Astrocyte (in vitro differentiated cells and primary cell): ENCODE data around the gene MATN1. TPM values are rescaled to one million over a fixed set of nuclear protein-coding genes. Genes with fewer than 3 reads are reported as not detected.

ENCODE experiments used
- DNase-seq: peaks from one replicate; pipeline ENCODE4 v3.0.0-alpha.2; 2010; ENCODE audit warnings: low read depth
- FAIRE-seq: peaks from 2 replicates; lab custom pipeline; 2011; peaks lifted over from hg19 to GRCh38; lab: Jason Lieb, UNC
- H2AFZ ChIP-seq: 2 replicates; pipeline ENCODE4 v1.6.0; 2012; ENCODE audit warnings: low read depth, low read length, inconsistent platforms
- H3K27ac ChIP-seq: 2 replicates; pipeline ENCODE4 v1.5.1; 2011; ENCODE audit warnings: low read depth, low read length, inconsistent platforms
- H3K27me3 ChIP-seq: 2 replicates; pipeline ENCODE4 v1.6.0; 2011; ENCODE audit warnings: low read length, inconsistent platforms; ENCODE audit not compliant: insufficient read depth
- H3K36me3 ChIP-seq: 2 replicates; pipeline ENCODE4 v1.5.1; 2011; ENCODE audit warnings: low read length, inconsistent platforms; ENCODE audit not compliant: insufficient read depth
- H3K4me1 ChIP-seq: 2 replicates; pipeline ENCODE4 v1.5.1; 2011; ENCODE audit warnings: low read length, inconsistent platforms; ENCODE audit not compliant: insufficient read depth
- H3K4me2 ChIP-seq: 2 replicates; pipeline ENCODE4 v1.6.0; 2012; ENCODE audit warnings: low read length, inconsistent platforms
- H3K4me3 ChIP-seq: 2 replicates; pipeline ENCODE4 v1.5.1; 2011; ENCODE audit warnings: low read depth, mild to moderate bottlenecking, low read length, inconsistent platforms; ENCODE audit not compliant: insufficient read depth
- H3K79me2 ChIP-seq: 2 replicates; pipeline ENCODE4 v1.6.0; 2012; ENCODE audit warnings: mild to moderate bottlenecking, low read length, inconsistent platforms; ENCODE audit not compliant: insufficient read depth
- H3K9ac ChIP-seq: 2 replicates; pipeline ENCODE4 v1.6.0; 2012; ENCODE audit warnings: mild to moderate bottlenecking, low read length, inconsistent platforms
- H3K9me3 ChIP-seq: 2 replicates; pipeline ENCODE4 v1.5.1; 2012; ENCODE audit warnings: low read depth, mild to moderate bottlenecking, low read length, inconsistent platforms; ENCODE audit not compliant: insufficient read depth
- H4K20me1 ChIP-seq: 2 replicates; pipeline ENCODE4 v1.6.0; 2012; ENCODE audit warnings: low read length, inconsistent platforms; ENCODE audit not compliant: insufficient read depth
- H3K27ac Mint-ChIP-seq: one replicate; pipeline ENCODE4 v1.8.0; 2021; ENCODE audit warnings: mild to moderate bottlenecking, mixed read lengths; ENCODE audit not compliant: unreplicated experiment
- H3K27me3 Mint-ChIP-seq: one replicate; pipeline ENCODE4 v1.8.0; 2021; ENCODE audit warnings: low read depth, mixed read lengths; ENCODE audit not compliant: unreplicated experiment
- H3K36me3 Mint-ChIP-seq: one replicate; pipeline ENCODE4 v1.8.0; 2021; ENCODE audit warnings: low read depth, mixed read lengths; ENCODE audit not compliant: unreplicated experiment
- H3K4me1 Mint-ChIP-seq: one replicate; pipeline ENCODE4 v1.8.0; 2021; ENCODE audit warnings: low read depth, mixed read lengths; ENCODE audit not compliant: unreplicated experiment
- H3K4me3 Mint-ChIP-seq: one replicate; pipeline ENCODE4 v1.8.0; 2021; ENCODE audit warnings: mild to moderate bottlenecking, moderate library complexity, mixed read lengths; ENCODE audit not compliant: unreplicated experiment
- H3K9me3 Mint-ChIP-seq: one replicate; pipeline ENCODE4 v1.8.0; 2021; ENCODE audit warnings: mild to moderate bottlenecking, mixed read lengths; ENCODE audit not compliant: unreplicated experiment
- EZH2 ChIP-seq: IDR thresholded peaks from 2 replicates; pipeline ENCODE4 v1.6.1; 2012; ENCODE audit warnings: mild to moderate bottlenecking, low read length, inconsistent platforms; ENCODE audit not compliant: insufficient read depth
- total RNA-seq: library from RNA; stranded (reverse); gene quantifications from 2 replicates; pipeline ENCODE4 v1.2.1, GENCODE V29; 2021
- TF ChIP-seq, protein P1 (sequence below): IDR thresholded peaks from 2 replicates; pipeline ENCODE4 v1.5.1; 2011; ENCODE audit warnings: low read depth, mild to moderate bottlenecking, inconsistent platforms, low read length, moderate library complexity; ENCODE audit not compliant: insufficient read depth

Gene MATN1
- total RNA-seq, 1 donor from 2014 or later: 0.32 TPM

DNA sequence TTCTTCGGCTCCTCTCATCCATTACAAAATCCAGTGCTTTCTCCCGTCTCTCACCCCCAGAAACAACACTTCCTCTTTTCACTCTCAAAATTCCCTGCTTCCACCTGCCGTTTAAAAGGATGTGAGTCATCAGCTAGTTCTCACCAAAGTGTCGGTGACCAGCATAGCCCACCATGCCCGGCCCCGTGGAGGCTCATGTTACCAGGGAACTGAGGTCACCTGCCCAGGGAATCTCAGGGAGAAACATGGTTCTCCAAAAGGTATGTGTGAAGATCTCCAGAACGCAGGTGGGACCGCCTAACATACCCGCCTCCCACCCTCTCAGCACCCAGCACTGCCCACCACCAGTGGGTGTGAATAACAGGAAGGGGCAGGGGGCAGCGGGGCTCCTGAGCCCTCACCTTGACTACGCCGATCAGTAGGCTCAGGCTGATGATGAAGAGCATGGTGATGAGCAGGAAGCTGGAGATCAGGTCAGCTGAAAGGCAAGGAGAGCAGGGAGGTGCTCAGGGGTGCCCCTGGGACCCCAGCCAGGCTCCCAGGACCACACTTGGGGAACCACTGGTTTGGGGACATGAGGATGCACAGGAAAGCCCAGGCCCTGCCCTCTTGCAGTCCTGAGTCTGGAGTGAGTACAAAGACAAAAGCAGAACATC, 18.0 kb upstream of the MATN1 start:
- TF ChIP-seq, protein P1, sequence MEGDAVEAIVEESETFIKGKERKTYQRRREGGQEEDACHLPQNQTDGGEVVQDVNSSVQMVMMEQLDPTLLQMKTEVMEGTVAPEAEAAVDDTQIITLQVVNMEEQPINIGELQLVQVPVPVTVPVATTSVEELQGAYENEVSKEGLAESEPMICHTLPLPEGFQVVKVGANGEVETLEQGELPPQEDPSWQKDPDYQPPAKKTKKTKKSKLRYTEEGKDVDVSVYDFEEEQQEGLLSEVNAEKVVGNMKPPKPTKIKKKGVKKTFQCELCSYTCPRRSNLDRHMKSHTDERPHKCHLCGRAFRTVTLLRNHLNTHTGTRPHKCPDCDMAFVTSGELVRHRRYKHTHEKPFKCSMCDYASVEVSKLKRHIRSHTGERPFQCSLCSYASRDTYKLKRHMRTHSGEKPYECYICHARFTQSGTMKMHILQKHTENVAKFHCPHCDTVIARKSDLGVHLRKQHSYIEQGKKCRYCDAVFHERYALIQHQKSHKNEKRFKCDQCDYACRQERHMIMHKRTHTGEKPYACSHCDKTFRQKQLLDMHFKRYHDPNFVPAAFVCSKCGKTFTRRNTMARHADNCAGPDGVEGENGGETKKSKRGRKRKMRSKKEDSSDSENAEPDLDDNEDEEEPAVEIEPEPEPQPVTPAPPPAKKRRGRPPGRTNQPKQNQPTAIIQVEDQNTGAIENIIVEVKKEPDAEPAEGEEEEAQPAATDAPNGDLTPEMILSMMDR: no peak
- no peak for TF ChIP-seq EZH2
- Histone ChIP-seq H3K9ac (no peak overlapping the region), H3K4me1 (peaks cover 9% of the 10 kb centered on the region), H3K4me2 (no peak overlapping the region), H3K27me3 (peaks cover 6% of the 10 kb centered on the region), H3K4me3 (no peak overlapping the region), H3K79me2 (no peaks in the 10 kb centered on the region), H2AFZ (no peak overlapping the region), H4K20me1 (no peaks in the 10 kb centered on the region), H3K9me3 (no peaks in the 10 kb centered on the region), H3K27ac (no peak overlapping the region), H3K36me3 (no peaks in the 10 kb centered on the region)
- peaks cover 12% of the 10 kb centered on the region for H3K9me3 Mint-ChIP-seq
- H3K4me1 Mint-ChIP-seq: peaks cover 5% of the 10 kb centered on the region
- no peak overlapping the region for H3K4me3 Mint-ChIP-seq
- DNase-seq (no peak), FAIRE-seq (no peak)
- peaks cover 26% of the 10 kb centered on the region for H3K27me3 Mint-ChIP-seq
- peaks cover 2% of the 10 kb centered on the region for H3K36me3 Mint-ChIP-seq
- H3K27ac Mint-ChIP-seq: no peak overlapping the region

DNA sequence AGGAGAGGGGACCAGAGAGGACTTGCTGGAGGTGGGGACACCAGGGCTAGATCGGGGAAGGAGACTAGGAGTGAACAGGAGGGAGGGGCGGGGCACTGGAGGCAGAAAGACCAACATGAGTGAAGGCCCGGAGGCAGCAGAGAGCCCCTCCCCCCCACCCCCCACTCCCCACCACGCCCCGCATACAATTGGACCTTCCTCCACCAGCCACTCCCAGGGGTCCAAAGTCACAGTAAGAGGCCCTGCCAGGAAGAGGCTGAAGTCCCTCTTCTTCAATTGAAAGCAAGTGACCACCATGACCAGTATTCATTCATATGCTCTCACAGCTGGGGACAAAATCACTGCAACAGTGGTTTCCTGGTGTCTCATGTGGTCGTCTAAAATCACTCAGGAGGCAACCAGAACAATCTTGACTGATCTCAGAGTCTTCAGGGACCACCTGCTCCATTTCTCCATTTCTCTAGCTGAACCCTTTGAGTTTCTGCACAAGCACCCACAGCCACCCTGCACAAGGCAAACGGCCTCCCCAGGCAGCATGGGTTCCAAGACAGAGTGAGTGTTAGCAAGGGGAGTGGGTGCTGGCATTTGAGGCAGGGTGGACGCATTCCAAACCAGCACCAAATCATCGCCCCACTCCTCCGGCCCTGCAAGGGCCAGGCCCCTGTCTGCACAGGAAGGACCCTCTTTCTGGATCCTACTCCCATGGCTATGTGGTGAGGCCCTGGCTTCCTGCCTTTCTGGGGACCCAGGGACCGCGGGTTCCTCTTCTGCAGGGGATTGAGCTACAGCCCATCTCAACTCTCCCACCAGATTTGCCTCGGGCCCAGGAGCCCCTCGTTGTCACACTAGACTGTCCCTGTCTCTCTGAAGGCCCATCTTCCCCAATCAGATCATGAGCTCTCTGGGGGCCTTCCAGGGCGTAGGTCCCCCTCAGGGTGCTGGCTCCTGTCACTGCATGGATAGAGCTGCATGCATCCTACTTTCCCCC, 17.2 kb upstream of the MATN1 start:
- Mint-ChIP-seq H3K9me3 (peaks cover 12% of the 10 kb centered on the region), H3K4me1 (peaks cover 5% of the 10 kb centered on the region), H3K27me3 (peaks cover 26% of the 10 kb centered on the region), H3K36me3 (peaks cover 2% of the 10 kb centered on the region), H3K4me3 (no peak overlapping the region), H3K27ac (no peak overlapping the region)
- H3K27me3 ChIP-seq: peaks cover 6% of the 10 kb centered on the region
- no peak for FAIRE-seq
- DNase-seq: no peak
- H3K9me3 ChIP-seq: no peaks in the 10 kb centered on the region
- H3K79me2 ChIP-seq: no peaks in the 10 kb centered on the region
- TF ChIP-seq, protein P1: no peak
- TF ChIP-seq EZH2: no peak
- H3K9ac ChIP-seq: no peak overlapping the region
- H3K27ac ChIP-seq: no peak overlapping the region
- peaks cover 9% of the 10 kb centered on the region for H3K4me1 ChIP-seq
- H3K36me3 ChIP-seq: no peaks in the 10 kb centered on the region
- H3K4me2 ChIP-seq: no peak overlapping the region
- no peak overlapping the region for H2AFZ ChIP-seq
- no peak overlapping the region for H3K4me3 ChIP-seq
- H4K20me1 ChIP-seq: no peaks in the 10 kb centered on the region
